ENCODE measurements around the gene KANSL1.

DNA sequence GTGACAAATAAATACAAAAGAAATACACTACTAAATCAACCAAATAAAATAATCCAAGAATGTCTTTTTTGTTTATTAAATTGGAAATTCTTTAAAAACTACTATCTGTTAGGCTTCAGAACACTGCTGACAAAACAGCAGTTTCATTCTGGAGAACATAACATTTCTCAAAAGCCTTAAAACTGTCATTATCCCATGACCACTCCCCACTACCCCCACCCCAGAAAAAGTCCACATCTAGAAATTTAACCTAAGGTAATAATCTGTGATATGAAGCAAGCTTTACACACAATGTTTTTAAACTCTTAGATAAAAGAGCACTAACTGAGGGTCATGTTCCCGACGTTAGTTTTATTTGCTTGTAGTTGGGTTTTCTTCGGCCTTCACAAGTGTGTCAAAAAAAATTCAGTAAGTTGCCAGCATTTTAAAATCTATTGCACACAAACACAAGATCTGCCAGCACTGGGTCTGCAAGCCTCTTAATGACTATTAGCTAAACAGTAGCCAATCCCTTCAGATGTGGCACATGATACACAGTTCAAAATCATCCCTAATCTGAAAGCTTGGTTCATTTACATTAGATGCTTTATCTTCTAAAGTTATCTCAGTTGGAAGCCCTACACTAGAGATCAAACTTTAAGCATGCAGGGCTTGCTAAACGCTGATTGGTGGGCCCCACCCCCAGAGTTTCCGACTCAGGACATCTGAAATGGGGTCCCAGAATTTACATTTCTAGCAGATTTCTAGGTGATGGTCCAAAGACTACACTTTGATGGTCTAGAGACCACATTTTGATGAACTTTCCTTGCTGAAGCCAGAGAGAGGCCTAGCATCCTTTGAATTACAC, 75.2 kb downstream of the KANSL1 start:
- no peak for TF ChIP-seq POLR2AphosphoS5 (IDR thresholded peaks at IDR 0.05)
- TF ChIP-seq EP300 (IDR thresholded peaks at IDR 0.05): no peak
- TF ChIP-seq, protein P1, sequence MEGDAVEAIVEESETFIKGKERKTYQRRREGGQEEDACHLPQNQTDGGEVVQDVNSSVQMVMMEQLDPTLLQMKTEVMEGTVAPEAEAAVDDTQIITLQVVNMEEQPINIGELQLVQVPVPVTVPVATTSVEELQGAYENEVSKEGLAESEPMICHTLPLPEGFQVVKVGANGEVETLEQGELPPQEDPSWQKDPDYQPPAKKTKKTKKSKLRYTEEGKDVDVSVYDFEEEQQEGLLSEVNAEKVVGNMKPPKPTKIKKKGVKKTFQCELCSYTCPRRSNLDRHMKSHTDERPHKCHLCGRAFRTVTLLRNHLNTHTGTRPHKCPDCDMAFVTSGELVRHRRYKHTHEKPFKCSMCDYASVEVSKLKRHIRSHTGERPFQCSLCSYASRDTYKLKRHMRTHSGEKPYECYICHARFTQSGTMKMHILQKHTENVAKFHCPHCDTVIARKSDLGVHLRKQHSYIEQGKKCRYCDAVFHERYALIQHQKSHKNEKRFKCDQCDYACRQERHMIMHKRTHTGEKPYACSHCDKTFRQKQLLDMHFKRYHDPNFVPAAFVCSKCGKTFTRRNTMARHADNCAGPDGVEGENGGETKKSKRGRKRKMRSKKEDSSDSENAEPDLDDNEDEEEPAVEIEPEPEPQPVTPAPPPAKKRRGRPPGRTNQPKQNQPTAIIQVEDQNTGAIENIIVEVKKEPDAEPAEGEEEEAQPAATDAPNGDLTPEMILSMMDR (IDR thresholded peaks at IDR 0.05): no peak
- TF ChIP-seq POLR2A (IDR thresholded peaks at IDR 0.05): no peak
